ENCODE results near the gene CAPN11. TPM values are rescaled to one million over a fixed set of nuclear protein-coding genes. Genes with fewer than 3 reads are reported as not detected.
"Not testable (repeated sequence)": the region's sequence is repeated elsewhere in the genome, so short reads cannot be mapped to it uniquely, and the experiment has no call there.

Gene CAPN11
- total and polyA plus RNA-seq, 9 donors, result 0.17 to 0.38 (median 0.20) TPM; not detected in 4

GRCh38 chr6:44180886-44181285 lies 22.3 kb downstream of the CAPN11 start:
- no peak for DNase-seq
- Histone ChIP-seq H3K36me3 (no peaks in the 10 kb centered on the region), H3K27ac (no peak overlapping the region), H3K4me1 (ENCODE audit: insufficient read depth) (peaks cover 3% of the 10 kb centered on the region), H3K27me3 (no peaks in the 10 kb centered on the region), H3K9me3 (no peaks in the 10 kb centered on the region), H3K4me3 (no peak overlapping the region)
- intact Hi-C loops (cut with DNase I), result no loop called here
- WGBS, 3 donors, result 94 to 100% (median 98%) methylated on average over 4 of the region's 4 CpGs
- no peak for TF ChIP-seq POLR2A (IDR thresholded peaks at IDR 0.05)
- TF ChIP-seq, protein P1, sequence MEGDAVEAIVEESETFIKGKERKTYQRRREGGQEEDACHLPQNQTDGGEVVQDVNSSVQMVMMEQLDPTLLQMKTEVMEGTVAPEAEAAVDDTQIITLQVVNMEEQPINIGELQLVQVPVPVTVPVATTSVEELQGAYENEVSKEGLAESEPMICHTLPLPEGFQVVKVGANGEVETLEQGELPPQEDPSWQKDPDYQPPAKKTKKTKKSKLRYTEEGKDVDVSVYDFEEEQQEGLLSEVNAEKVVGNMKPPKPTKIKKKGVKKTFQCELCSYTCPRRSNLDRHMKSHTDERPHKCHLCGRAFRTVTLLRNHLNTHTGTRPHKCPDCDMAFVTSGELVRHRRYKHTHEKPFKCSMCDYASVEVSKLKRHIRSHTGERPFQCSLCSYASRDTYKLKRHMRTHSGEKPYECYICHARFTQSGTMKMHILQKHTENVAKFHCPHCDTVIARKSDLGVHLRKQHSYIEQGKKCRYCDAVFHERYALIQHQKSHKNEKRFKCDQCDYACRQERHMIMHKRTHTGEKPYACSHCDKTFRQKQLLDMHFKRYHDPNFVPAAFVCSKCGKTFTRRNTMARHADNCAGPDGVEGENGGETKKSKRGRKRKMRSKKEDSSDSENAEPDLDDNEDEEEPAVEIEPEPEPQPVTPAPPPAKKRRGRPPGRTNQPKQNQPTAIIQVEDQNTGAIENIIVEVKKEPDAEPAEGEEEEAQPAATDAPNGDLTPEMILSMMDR (IDR thresholded peaks at IDR 0.05), result no peak
- TF ChIP-seq EP300 (IDR thresholded peaks at IDR 0.05), result no peak

DNA sequence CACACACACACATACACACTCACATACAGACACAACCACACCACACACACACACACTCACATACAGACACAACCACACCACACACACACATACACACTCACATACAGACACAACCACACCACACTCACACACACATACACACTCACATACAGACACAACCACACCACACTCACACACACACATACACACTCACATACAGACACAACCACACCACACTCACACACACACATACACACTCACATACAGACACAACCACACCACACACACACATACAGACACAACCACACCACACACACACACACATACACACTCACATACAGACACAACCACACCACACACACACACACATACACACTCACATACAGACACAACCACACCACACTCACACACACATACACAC lies 23.2 kb downstream of the CAPN11 start:
- DNase-seq; H3K27ac ChIP-seq; H3K4me3 ChIP-seq; H3K9me3 ChIP-seq; H3K36me3 ChIP-seq; H3K27me3 ChIP-seq; H3K4me1 ChIP-seq (ENCODE audit: insufficient read depth); intact Hi-C loops (cut with DNase I): not testable (repeated sequence)

DNA sequence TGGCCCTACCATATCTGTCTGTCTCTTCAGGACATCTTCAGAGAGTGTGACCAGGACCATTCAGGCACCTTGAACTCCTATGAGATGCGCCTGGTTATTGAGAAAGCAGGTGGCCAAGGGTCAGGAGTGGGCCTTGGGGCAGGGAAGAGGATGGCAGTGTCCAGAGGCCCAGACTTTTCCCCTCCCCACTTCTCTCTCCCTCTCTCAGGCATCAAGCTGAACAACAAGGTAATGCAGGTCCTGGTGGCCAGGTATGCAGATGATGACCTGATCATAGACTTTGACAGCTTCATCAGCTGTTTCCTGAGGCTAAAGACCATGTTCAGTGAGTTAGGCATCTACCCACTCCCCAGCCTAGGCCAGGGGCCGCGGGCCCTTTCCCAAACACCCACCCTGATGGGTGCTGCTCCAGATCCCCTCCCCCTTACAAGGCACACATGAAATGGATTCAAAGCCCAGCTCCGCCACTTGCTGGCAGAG lies 24.3 kb downstream of the CAPN11 start:
- intact Hi-C loops (cut with DNase I), result no loop called here

DNA sequence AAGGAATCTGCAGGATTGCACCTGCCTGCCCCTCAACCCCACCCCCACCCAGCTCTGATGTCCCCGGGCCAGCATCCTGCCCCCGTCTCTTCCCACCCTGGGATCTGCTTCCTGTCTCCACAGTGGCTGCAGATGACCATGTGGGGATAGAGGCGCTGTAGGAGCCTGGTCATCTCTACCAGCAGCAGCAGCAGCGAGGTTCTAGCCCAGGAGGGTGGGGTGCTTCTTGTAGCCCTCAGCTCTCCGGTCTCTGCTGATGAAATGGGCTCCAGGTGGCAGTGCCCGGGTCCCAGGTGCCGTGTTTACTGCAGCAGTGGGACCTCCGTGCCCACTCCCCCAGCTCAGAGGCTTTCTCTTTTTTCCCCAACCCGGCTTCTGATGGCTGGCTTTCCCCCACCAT lies 25.2 kb downstream of the CAPN11 start:
- TF ChIP-seq POLR2A (IDR thresholded peaks at IDR 0.05), result no peak
- no peak for TF ChIP-seq EP300 (IDR thresholded peaks at IDR 0.05)
- TF ChIP-seq, protein P1 (IDR thresholded peaks at IDR 0.05), result no peak
- Histone ChIP-seq H3K4me1 (ENCODE audit: insufficient read depth) (no peaks in the 10 kb centered on the region), H3K36me3 (no peaks in the 10 kb centered on the region), H3K4me3 (no peak overlapping the region), H3K9me3 (no peaks in the 10 kb centered on the region), H3K27me3 (no peaks in the 10 kb centered on the region), H3K27ac (no peak overlapping the region)
- no peak for DNase-seq
- intact Hi-C loops (cut with DNase I), result no loop called here
- WGBS, 3 donors, result 72 to 76% (median 73%) methylated on average over 9 of the region's 9 CpGs

More for the DNA sequence above, 24.3 kb downstream of the CAPN11 start:
- DNase-seq, result no peak
- WGBS, 3 donors, result 92 to 97% (median 95%) methylated on average over 4 of the region's 4 CpGs
- TF ChIP-seq POLR2A (IDR thresholded peaks at IDR 0.05), result no peak
- TF ChIP-seq, protein P1 (IDR thresholded peaks at IDR 0.05), result no peak
- no peak for TF ChIP-seq EP300 (IDR thresholded peaks at IDR 0.05)
- H3K27ac ChIP-seq, result no peak overlapping the region
- H3K4me3 ChIP-seq, result no peak overlapping the region
- no peaks in the 10 kb centered on the region for H3K9me3 ChIP-seq
- no peaks in the 10 kb centered on the region for H3K27me3 ChIP-seq
- H3K4me1 ChIP-seq (ENCODE audit: insufficient read depth), result peaks cover 2% of the 10 kb centered on the region
- no peaks in the 10 kb centered on the region for H3K36me3 ChIP-seq

DNA sequence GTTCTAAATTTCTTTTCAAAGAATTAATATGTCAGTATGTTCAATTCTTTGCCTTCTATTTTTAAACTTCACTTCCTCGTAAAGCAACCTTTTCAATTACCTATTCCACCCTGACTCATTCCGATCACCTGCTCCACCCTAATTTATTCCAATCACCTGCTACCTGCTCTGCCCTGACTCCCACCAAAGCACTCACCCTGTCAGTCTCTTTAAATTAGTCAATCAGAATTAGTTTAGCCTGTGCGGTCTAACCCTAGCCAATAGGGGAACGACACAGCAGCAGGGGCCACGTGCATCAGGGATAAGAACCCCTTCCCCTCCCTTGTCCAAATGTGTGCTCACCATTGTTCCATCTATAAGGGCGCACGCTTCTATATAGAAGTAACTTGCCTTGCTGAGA lies 26.7 kb downstream of the CAPN11 start:
- H3K27ac ChIP-seq; H3K27me3 ChIP-seq; H3K9me3 ChIP-seq; DNase-seq; H3K4me1 ChIP-seq (ENCODE audit: insufficient read depth); intact Hi-C loops (cut with DNase I); H3K36me3 ChIP-seq; H3K4me3 ChIP-seq: not testable (repeated sequence)
- WGBS, 3 donors, result 80 to 82% (median 81%) methylated on average over 7 of the region's 7 CpGs
